OCI-LY7 (cell line): Measurements from ENCODE around the gene ERN1.

Experiments used
- CTCF ChIP-seq: fragments of 200-600 bp; sonication (generic); conservative IDR thresholded peaks from 2 replicates; pipeline ENCODE4 v1.5.1; 2014; ENCODE audit warnings: mild to moderate bottlenecking, antibody characterized with exemption, low read length, moderate library complexity, mixed read lengths
- EZH2phosphoT487 ChIP-seq: fragments of 200-600 bp; sonication (generic); IDR thresholded peaks from 2 replicates; pipeline ENCODE4 v1.6.1; 2018; ENCODE audit warnings: low read depth, borderline replicate concordance, mild to moderate bottlenecking, mixed run types, antibody characterized with exemption, low read length, moderate library complexity, mixed read lengths

- TF ChIP-seq CTCF, result no peak
- TF ChIP-seq EZH2phosphoT487, result no peak
Measured at GRCh38 chr17:64170286-64170685, 40.3 kb upstream of the ERN1 start.
